Activated naive CD8-positive, alpha-beta T cell treated with anti-CD3 and anti-CD28 coated beads, Interleukin-2, amount 50 U/mL, for 16 hours (primary cell): Measurements from ENCODE around the gene RAC2.

Source experiments
- DNase-seq: peaks from one replicate; pipeline ENCODE4 v3.0.0-alpha.2; 2020; ENCODE audit warnings: low read depth, low spot score

The RAC2 gene

GRCh38 chr22:37221424-37222333, 22.4 kb downstream of the RAC2 start:
- no peak for DNase-seq

GRCh38 chr22:37220543-37220981, 23.5 kb downstream of the RAC2 start:
- no peak for DNase-seq

- no peak for DNase-seq
Observed at GRCh38 chr22:37219533-37219932, 24.5 kb downstream of the RAC2 start.

GRCh38 chr22:37218771-37219411, 25.2 kb downstream of the RAC2 start:
- peak; percentile 62 for DNase-seq

- DNase-seq = no peak
Observed at GRCh38 chr22:37218399-37218770, 25.7 kb downstream of the RAC2 start.

- no peak for DNase-seq
Observed at GRCh38 chr22:37215890-37216289, 28.2 kb downstream of the RAC2 start.

GRCh38 chr22:37214731-37215030, 29.4 kb downstream of the RAC2 start:
- no peak for DNase-seq

GRCh38 chr22:37213941-37214730, 29.9 kb downstream of the RAC2 start:
- no peak for DNase-seq

- no peak for DNase-seq
Observed at GRCh38 chr22:37213218-37213855, 30.7 kb downstream of the RAC2 start.

- no peak for DNase-seq
Observed at GRCh38 chr22:37212174-37212906, 31.7 kb downstream of the RAC2 start, which contains the start of gene SSTR3. TSS of gene SSTR3 (minus strand) at chr22:37212477. CDS start at chr22:37207803, 4,674 bp downstream.

GRCh38 chr22:37211866-37212173, 32.2 kb downstream of the RAC2 start:
- no peak for DNase-seq

GRCh38 chr22:37211075-37211865, 32.8 kb downstream of the RAC2 start:
- DNase-seq = no peak

- DNase-seq = no peak
Observed at GRCh38 chr22:37210041-37210803, 33.8 kb downstream of the RAC2 start.

- DNase-seq = no peak
Observed at GRCh38 chr22:37209140-37209845, 34.8 kb downstream of the RAC2 start.

GRCh38 chr22:37208401-37209139, 35.5 kb downstream of the RAC2 start:
- no peak for DNase-seq

- DNase-seq = no peak
Observed at GRCh38 chr22:37207981-37208380, 36.1 kb downstream of the RAC2 start.

- no peak for DNase-seq
Observed at GRCh38 chr22:37206841-37207821, 36.9 kb downstream of the RAC2 start.
